Measurements from ENCODE around the gene NDUFV1.
"Not testable (repeated sequence)": the region's sequence is repeated elsewhere in the genome, so short reads cannot be mapped to it uniquely, and the experiment has no call there.

NDUFV1 gene

GRCh38 chr11:67632982-67633755, 26.4 kb downstream of the NDUFV1 start:
- H3K9me3 ChIP-seq (ENCODE audit: control insufficient read depth in 2 of 2, low read length in 2 of 2) = no peaks in the 10 kb centered on the region
- H3K36me3 ChIP-seq (ENCODE audit: control insufficient read depth in 2 of 2, insufficient read depth in 2 of 2, low read length in 2 of 2) = no peaks in the 10 kb centered on the region
- peak overlapping the region in 1 of 2 donors; percentile 11 for H3K4me3 ChIP-seq (ENCODE audit: low read length in 2 of 2)
- H3K27me3 ChIP-seq (ENCODE audit: control insufficient read depth in 2 of 2, insufficient read depth in 2 of 2, low read length in 2 of 2) = no peaks in the 10 kb centered on the region
- H3K4me1 ChIP-seq (ENCODE audit: control insufficient read depth in 2 of 2, insufficient read depth in 2 of 2, low read length in 2 of 2) = peaks cover 35 to 61% of the 10 kb centered on the region in 2 donors
- H3K27ac ChIP-seq (ENCODE audit: low read depth in 2 of 2, low read length in 2 of 2) = peak overlapping the region; percentile 96 to 98
- H3K9ac ChIP-seq (ENCODE audit: low read depth in 1 of 2, low read length in 2 of 2) = peak overlapping the region in 1 of 2 donors; percentile 94

DNA sequence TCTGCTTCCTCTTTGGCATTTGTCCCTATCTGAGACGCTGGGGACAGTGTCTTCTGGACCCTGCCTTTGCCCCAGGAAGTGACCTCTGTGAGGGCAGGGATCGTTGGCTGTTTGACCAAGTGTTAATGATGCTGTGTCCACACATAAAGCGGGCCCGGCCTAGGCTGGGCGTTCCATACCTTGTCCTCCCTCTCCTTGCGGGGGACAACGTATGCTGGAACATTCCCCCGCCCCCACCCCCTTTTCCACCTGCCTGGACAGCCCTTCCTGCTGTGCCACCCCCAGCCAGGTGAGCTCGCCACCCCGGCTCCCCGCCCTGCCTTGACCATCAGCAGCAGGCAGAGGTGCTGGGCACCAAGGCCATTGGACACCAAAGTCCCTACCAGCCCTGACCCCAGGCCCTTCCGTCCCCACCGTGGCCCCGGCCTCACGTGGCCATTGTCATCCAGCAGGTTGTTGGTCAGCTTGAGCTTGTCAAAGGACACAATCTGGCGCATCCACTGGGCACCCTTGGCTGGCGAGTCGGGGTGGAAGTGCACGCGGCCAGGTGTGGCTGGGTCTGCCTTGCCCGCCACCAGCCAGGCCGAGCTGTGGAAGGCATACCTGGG, 27.1 kb downstream of the NDUFV1 start:
- Histone ChIP-seq H3K9me3 (ENCODE audit: control insufficient read depth in 2 of 2, low read length in 2 of 2) (no peaks in the 10 kb centered on the region), H3K9ac (ENCODE audit: low read depth in 1 of 2, low read length in 2 of 2) (peak overlapping the region in 1 of 2 donors; percentile 14), H3K4me1 (ENCODE audit: control insufficient read depth in 2 of 2, insufficient read depth in 2 of 2, low read length in 2 of 2) (peaks cover 31 to 58% of the 10 kb centered on the region in 2 donors), H3K27me3 (ENCODE audit: control insufficient read depth in 2 of 2, insufficient read depth in 2 of 2, low read length in 2 of 2) (no peaks in the 10 kb centered on the region), H3K36me3 (ENCODE audit: control insufficient read depth in 2 of 2, insufficient read depth in 2 of 2, low read length in 2 of 2) (no peaks in the 10 kb centered on the region), H3K4me3 (ENCODE audit: low read length in 2 of 2) (peak overlapping the region in 1 of 2 donors; percentile 11), H3K27ac (ENCODE audit: low read depth in 2 of 2, low read length in 2 of 2) (peak overlapping the region; percentile 71 to 98)

DNA sequence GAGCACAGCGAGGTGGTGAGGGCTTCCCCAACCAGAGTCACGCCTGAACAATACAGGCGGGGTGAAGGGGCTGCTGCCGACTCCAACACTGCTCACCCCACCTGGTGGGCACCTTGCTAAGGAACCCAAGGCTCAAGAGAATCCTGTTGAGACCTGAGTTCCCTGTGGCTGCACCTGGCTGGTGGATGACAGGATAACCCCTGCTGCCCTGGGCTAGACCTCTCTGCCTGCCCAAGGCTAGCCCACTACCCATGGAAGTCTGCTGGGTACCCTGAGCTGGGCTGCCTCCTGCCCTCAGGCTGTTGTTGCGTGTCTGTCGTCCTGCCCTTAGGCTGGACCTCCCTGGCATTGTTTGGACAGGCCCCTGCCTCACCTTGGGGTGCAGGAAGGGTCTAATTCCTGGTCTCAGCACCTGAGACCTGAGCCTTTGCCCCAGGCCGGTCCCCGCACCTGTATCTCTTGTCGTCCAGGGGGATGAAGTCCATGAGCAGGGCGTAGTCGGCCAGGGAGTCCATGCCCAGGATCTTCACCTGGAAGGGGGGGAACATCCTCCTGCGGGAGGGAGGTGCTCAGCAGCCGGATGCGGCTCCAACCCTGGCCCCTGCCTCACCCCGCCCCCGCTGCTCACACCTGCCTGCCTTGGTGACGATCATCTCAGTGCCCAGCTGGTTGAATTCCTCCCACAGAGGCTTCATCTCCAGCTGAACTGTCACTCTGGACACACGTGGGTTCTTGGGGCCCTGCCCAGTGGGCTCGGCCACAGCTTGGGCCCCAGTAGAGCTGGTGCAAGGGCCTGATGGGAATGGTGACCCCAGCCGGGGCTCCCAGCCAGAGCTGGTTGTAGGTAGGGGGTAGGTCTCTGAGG, 27.9 kb downstream of the NDUFV1 start:
- no peaks in the 10 kb centered on the region for H3K27me3 ChIP-seq (ENCODE audit: control insufficient read depth in 2 of 2, insufficient read depth in 2 of 2, low read length in 2 of 2)
- peak overlapping the region in 1 of 2 donors; percentile 14 for H3K9ac ChIP-seq (ENCODE audit: low read depth in 1 of 2, low read length in 2 of 2)
- H3K4me1 ChIP-seq (ENCODE audit: control insufficient read depth in 2 of 2, insufficient read depth in 2 of 2, low read length in 2 of 2) = peaks cover 25 to 51% of the 10 kb centered on the region in 2 donors
- H3K27ac ChIP-seq (ENCODE audit: low read depth in 2 of 2, low read length in 2 of 2) = peak overlapping the region; percentile 71 to 98
- no peaks in the 10 kb centered on the region for H3K36me3 ChIP-seq (ENCODE audit: control insufficient read depth in 2 of 2, insufficient read depth in 2 of 2, low read length in 2 of 2)
- H3K9me3 ChIP-seq (ENCODE audit: control insufficient read depth in 2 of 2, low read length in 2 of 2) = no peaks in the 10 kb centered on the region
- H3K4me3 ChIP-seq (ENCODE audit: low read length in 2 of 2) = no peak overlapping the region

DNA sequence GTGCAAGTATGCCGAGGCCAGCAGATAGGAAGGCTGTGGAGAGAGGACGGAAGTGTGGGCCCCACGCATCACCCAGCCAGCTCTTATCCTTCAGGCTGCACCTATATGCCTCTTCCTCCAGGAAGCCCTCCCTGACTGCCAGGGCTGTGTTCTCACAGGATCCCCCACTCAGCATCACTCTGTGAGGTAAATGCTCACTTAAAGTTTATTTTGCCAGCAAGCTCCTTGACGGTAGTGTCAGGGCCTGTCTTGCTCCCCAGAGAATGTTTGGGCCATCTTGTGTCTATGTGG, 28.4 kb downstream of the NDUFV1 start:
- Histone ChIP-seq H3K27me3 (ENCODE audit: control insufficient read depth in 2 of 2, insufficient read depth in 2 of 2, low read length in 2 of 2) (no peaks in the 10 kb centered on the region), H3K4me1 (ENCODE audit: control insufficient read depth in 2 of 2, insufficient read depth in 2 of 2, low read length in 2 of 2) (peaks cover 28 to 50% of the 10 kb centered on the region in 2 donors), H3K9ac (ENCODE audit: low read depth in 1 of 2, low read length in 2 of 2) (peak overlapping the region in 1 of 2 donors; percentile 14), H3K9me3 (ENCODE audit: control insufficient read depth in 2 of 2, low read length in 2 of 2) (no peaks in the 10 kb centered on the region), H3K27ac (ENCODE audit: low read depth in 2 of 2, low read length in 2 of 2) (peak overlapping the region; percentile 48 to 98), H3K36me3 (ENCODE audit: control insufficient read depth in 2 of 2, insufficient read depth in 2 of 2, low read length in 2 of 2) (no peaks in the 10 kb centered on the region), H3K4me3 (ENCODE audit: low read length in 2 of 2) (no peak overlapping the region)

- Histone ChIP-seq H3K27me3 (ENCODE audit: control insufficient read depth in 2 of 2, insufficient read depth in 2 of 2, low read length in 2 of 2) (no peaks in the 10 kb centered on the region), H3K9ac (ENCODE audit: low read depth in 1 of 2, low read length in 2 of 2) (no peak overlapping the region), H3K4me1 (ENCODE audit: control insufficient read depth in 2 of 2, insufficient read depth in 2 of 2, low read length in 2 of 2) (peaks cover 17 to 34% of the 10 kb centered on the region in 2 donors), H3K9me3 (ENCODE audit: control insufficient read depth in 2 of 2, low read length in 2 of 2) (no peaks in the 10 kb centered on the region), H3K27ac (ENCODE audit: low read depth in 2 of 2, low read length in 2 of 2) (peak overlapping the region in 1 of 2 donors; percentile 61), H3K4me3 (ENCODE audit: low read length in 2 of 2) (no peak overlapping the region), H3K36me3 (ENCODE audit: control insufficient read depth in 2 of 2, insufficient read depth in 2 of 2, low read length in 2 of 2) (no peaks in the 10 kb centered on the region)
Measured at GRCh38 chr11:67636962-67637361, 30.2 kb downstream of the NDUFV1 start.

DNA sequence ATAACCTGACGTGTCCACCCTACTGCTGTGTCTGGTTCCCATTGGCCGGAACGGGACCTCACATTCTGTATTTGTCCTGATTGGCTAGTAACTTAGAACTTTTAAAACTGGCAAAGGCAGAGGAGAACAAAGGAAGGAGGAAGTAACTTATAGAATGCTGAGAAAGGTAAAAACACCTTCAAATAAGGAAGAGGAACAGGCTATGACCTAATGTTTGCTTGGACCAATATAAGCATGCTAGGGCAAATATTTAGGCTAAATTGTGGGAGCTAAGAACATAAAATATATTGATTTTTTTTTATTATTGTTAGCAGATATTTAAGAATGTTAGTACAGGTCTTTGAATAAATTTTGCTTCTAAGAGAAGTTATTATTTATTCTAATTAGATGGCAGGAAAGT, 30.7 kb downstream of the NDUFV1 start:
- not testable (repeated sequence) for H3K9me3 ChIP-seq (ENCODE audit: control insufficient read depth in 2 of 2, low read length in 2 of 2)

DNA sequence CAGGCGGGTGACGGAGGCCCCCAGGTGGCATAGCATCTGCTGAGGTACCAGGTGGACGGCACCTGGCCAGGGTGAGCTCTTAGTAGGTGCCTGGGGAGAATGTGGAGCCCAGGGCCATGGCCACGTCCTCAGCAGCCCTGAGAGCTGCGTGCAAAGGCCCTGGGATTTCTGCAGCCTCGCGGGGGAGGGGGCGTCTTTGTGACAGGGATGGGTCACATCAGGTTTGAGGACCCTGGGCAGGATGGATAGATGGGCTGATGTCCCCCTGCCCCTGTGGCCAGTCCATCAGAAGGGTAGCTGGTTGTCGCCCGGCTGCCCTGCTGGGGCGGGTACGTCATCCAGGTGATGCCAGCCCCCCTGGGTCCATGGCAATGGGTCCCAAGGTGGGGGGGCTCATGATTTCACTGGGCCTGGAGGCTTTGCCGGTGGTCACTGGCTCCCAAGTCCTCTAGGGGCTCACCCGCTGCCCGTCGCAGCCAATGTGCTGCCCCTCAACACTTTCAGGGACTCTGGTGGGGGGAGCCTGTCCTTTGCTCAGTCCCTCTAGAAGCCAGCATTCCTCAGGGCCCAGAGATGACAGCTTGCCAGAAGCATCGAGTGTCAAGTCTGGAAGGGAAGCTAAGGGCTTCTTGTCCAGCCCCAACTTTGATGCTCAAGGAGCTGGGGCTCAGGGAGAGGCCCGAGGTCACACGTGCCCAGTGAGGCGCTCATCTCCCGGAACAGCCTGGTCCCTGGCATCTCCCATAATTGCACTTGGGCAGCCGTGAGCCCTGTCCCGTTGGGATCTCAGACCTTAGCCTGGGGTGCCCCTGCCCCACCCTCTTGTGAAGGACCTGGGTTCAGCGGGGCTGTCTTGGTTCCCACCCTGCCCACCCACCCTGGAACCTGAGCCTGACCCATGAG, 32.0 kb downstream of the NDUFV1 start:
- no peak overlapping the region for H3K4me3 ChIP-seq (ENCODE audit: low read length in 2 of 2)
- H3K4me1 ChIP-seq (ENCODE audit: control insufficient read depth in 2 of 2, insufficient read depth in 2 of 2, low read length in 2 of 2) = peaks cover 8 to 17% of the 10 kb centered on the region in 2 donors
- H3K9me3 ChIP-seq (ENCODE audit: control insufficient read depth in 2 of 2, low read length in 2 of 2) = no peaks in the 10 kb centered on the region
- no peak overlapping the region for H3K27ac ChIP-seq (ENCODE audit: low read depth in 2 of 2, low read length in 2 of 2)
- H3K9ac ChIP-seq (ENCODE audit: low read depth in 1 of 2, low read length in 2 of 2) = no peak overlapping the region
- no peaks in the 10 kb centered on the region for H3K27me3 ChIP-seq (ENCODE audit: control insufficient read depth in 2 of 2, insufficient read depth in 2 of 2, low read length in 2 of 2)
- H3K36me3 ChIP-seq (ENCODE audit: control insufficient read depth in 2 of 2, insufficient read depth in 2 of 2, low read length in 2 of 2) = no peaks in the 10 kb centered on the region

More for the DNA sequence above, 30.7 kb downstream of the NDUFV1 start:
- Histone ChIP-seq H3K27ac (ENCODE audit: low read depth in 2 of 2, low read length in 2 of 2) (peak overlapping the region in 1 of 2 donors; percentile 61), H3K4me1 (ENCODE audit: control insufficient read depth in 2 of 2, insufficient read depth in 2 of 2, low read length in 2 of 2) (peaks cover 13 to 29% of the 10 kb centered on the region in 2 donors)
- not testable (repeated sequence) for H3K4me3 ChIP-seq (ENCODE audit: low read length in 2 of 2); H3K9ac ChIP-seq (ENCODE audit: low read depth in 1 of 2, low read length in 2 of 2); H3K27me3 ChIP-seq (ENCODE audit: control insufficient read depth in 2 of 2, insufficient read depth in 2 of 2, low read length in 2 of 2); H3K36me3 ChIP-seq (ENCODE audit: control insufficient read depth in 2 of 2, insufficient read depth in 2 of 2, low read length in 2 of 2)

GRCh38 chr11:67639438-67639859, 32.7 kb downstream of the NDUFV1 start, which contains the start of gene TBX10:
TBX10 (minus strand) TSS chr11:67639763; CDS start chr11:67639472, 291 bp downstream.
- H3K27ac ChIP-seq (ENCODE audit: low read depth in 2 of 2, low read length in 2 of 2) = no peak within 1 kb of the TSS
- H3K9ac ChIP-seq (ENCODE audit: low read depth in 1 of 2, low read length in 2 of 2) = no peak within 1 kb of the TSS
- H3K4me1 ChIP-seq (ENCODE audit: control insufficient read depth in 2 of 2, insufficient read depth in 2 of 2, low read length in 2 of 2) = peaks cover 5 to 11% of the 10 kb centered on the region in 2 donors
- H3K36me3 ChIP-seq (ENCODE audit: control insufficient read depth in 2 of 2, insufficient read depth in 2 of 2, low read length in 2 of 2) = no peaks in the 10 kb centered on the region
- H3K9me3 ChIP-seq (ENCODE audit: control insufficient read depth in 2 of 2, low read length in 2 of 2) = no peaks in the 10 kb centered on the region
- no peak within 1 kb of the TSS for H3K4me3 ChIP-seq (ENCODE audit: low read length in 2 of 2)
- no peaks in the 10 kb centered on the region for H3K27me3 ChIP-seq (ENCODE audit: control insufficient read depth in 2 of 2, insufficient read depth in 2 of 2, low read length in 2 of 2)

GRCh38 chr11:67640021-67640757, 33.5 kb downstream of the NDUFV1 start:
- Histone ChIP-seq H3K4me3 (ENCODE audit: low read length in 2 of 2) (no peak overlapping the region), H3K27me3 (ENCODE audit: control insufficient read depth in 2 of 2, insufficient read depth in 2 of 2, low read length in 2 of 2) (no peaks in the 10 kb centered on the region), H3K9ac (ENCODE audit: low read depth in 1 of 2, low read length in 2 of 2) (no peak overlapping the region), H3K36me3 (ENCODE audit: control insufficient read depth in 2 of 2, insufficient read depth in 2 of 2, low read length in 2 of 2) (no peaks in the 10 kb centered on the region), H3K4me1 (ENCODE audit: control insufficient read depth in 2 of 2, insufficient read depth in 2 of 2, low read length in 2 of 2) (peaks cover 4 to 5% of the 10 kb centered on the region in 2 donors), H3K27ac (ENCODE audit: low read depth in 2 of 2, low read length in 2 of 2) (no peak overlapping the region), H3K9me3 (ENCODE audit: control insufficient read depth in 2 of 2, low read length in 2 of 2) (no peaks in the 10 kb centered on the region)
